T follicular helper cell (primary cell): ENCODE data around the gene BMPR1A.
"Not testable (repeated sequence)": the region's sequence is repeated elsewhere in the genome, so short reads cannot be mapped to it uniquely, and the experiment has no call there.

ENCODE experiments used
- DNase-seq: peaks from one replicate; pipeline ENCODE4 v3.0.0-alpha.2; 2020; ENCODE audit warnings: low read depth

The BMPR1A gene

GRCh38 chr10:86941426-86941825 is 185.0 kb downstream of the BMPR1A start:
- no peak for DNase-seq

- no peak for DNase-seq
Measured at GRCh38 chr10:86941991-86942421, 185.6 kb downstream of the BMPR1A start.

GRCh38 chr10:86942441-86943315 is 186.3 kb downstream of the BMPR1A start:
- no peak for DNase-seq

GRCh38 chr10:86943316-86944030 is 187.1 kb downstream of the BMPR1A start:
- DNase-seq = no peak

DNA sequence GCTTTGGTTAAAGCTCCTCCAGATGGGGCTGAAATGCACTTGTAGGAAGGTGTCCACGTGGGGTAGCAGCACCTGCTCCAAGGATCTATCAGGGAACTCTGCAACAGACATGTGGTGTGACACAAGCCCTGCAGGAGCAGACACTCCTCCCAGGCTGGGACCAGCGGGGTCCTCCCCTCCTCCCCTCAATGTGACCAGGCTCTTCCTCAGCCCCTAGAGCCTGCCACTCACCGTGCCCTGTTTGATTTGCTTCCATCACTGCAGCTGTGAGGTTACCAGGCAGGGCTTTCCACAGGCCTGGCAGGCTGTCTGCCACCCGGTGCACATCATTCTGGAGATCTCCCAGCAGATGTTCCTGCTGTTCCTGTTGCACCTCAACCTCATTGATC is 187.6 kb downstream of the BMPR1A start:
- no peak for DNase-seq

DNA sequence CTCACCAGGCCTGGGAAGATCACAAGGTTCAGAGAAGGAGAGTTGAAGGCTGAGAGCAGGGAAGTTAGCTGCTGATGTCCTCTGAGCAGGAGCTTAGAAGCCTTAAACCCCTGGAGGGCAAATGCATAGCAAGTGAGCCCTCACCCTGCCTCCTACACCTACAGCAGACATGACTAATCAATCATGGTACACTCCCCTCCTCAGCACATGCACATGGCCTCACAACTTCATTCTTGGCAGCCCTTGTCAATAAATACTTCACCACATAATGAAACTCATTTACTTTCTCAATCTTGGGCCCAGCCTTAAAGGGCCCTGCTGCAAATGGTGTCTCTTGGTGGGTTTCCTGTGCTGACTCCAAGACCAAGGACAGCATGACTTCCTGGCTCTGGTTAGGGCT is 188.1 kb downstream of the BMPR1A start:
- DNase-seq = no peak

- DNase-seq = no peak
Measured at GRCh38 chr10:86944907-86945306, 188.5 kb downstream of the BMPR1A start.

DNA sequence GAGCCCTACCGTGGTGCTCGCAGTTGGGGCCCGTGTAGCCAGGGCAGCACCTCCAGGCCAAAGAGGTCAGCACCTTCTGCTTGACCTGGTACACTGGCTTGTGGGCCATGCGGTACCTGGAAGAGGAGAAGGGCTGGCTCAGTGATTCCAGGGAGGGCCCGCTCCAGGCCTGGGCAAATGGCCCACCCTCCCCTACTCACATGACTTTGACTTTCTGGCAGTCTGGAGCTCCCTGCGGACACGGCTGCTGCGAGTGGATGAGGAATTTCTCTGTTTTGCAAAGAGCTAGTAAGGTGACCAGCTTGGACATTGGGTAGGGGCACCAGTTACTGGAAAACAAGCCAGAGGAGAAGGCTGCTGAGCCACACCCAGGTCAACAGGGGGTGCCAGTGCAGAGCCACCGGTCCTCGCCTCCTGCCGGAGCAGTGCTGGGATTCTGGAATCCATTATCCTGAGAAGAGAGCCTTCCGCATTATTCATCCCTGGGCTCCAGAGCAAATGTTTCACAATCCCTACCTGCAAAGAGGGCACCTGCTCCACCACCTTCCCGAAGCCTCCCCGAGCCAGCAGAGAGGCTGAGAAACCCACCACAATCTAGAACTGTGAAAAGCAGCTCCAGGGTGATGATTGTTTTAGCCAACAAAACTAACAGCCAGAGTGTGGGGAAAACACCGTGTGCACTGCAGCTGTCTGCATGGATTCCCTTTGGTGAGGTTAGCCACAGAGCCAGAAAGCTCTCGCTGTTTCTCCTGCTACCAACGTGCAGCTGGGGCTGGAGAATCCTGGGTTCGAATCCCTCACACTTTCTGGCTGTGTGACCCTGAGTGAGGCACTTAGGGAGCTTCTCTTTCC is 189.2 kb downstream of the BMPR1A start:
- DNase-seq = no peak

- no peak for DNase-seq
Measured at GRCh38 chr10:86946213-86947155, 190.1 kb downstream of the BMPR1A start.

DNA sequence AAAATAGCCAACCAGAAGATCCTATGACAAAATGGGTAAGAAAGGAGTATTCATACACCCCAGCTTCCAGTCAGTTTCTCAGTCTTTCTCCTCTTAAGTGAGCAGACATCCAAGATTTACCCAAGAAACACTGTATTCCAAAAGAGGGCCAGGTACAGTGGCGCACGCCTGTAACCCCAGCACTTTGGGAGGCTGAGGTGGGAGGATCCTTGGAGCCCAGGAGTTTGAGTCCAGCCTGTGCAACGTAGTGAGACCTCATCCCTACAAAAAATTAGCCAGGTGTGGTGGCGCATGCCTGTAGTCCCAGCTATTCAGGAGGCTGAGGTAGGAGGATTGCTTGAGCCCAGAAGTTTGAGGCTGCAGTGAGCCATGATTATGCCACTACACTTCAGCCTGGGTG is 191.4 kb downstream of the BMPR1A start:
- DNase-seq = not testable (repeated sequence)

DNA sequence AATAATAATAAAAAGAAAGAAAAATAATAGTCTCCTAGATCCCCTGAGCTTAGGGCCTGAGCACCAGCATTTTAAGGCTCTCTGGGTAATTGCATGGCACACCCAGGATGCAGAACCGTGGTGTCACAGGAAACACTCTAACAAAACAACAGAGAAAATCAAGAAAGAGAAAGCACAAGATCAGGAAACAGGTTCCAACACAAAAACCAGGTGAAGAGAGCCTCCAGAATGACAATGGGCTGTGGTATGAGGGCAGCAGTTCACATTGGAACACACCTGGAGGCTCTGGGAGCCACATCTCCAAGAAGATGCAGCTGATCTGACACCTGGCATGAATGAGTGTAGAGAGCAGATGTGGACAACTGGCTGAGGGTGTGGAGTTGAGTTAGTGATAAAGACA is 193.9 kb downstream of the BMPR1A start:
- no peak for DNase-seq

- DNase-seq = no peak
Measured at GRCh38 chr10:86951184-86951761, 194.9 kb downstream of the BMPR1A start.

DNA sequence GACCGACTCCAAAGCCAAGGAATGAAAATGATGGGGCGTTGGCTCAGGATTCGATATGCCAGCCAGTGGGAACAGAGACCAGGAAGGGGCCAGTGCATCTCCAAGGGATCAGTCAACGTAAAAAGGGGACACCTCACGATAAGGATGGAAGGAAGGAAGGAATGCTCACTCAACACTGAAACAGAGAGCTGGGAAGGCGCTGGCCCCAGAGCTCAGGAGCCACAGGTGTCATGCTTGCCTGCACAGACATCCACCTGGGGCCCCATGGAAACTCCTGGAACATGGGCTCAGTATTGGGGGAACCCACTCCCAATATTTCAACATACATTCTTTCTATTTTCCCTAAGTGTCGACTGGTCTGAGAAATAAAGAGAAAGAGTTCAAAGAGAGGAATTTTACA is 195.7 kb downstream of the BMPR1A start:
- DNase-seq = no peak

GRCh38 chr10:86952697-86953096 is 196.3 kb downstream of the BMPR1A start:
- not testable (repeated sequence) for DNase-seq

DNA sequence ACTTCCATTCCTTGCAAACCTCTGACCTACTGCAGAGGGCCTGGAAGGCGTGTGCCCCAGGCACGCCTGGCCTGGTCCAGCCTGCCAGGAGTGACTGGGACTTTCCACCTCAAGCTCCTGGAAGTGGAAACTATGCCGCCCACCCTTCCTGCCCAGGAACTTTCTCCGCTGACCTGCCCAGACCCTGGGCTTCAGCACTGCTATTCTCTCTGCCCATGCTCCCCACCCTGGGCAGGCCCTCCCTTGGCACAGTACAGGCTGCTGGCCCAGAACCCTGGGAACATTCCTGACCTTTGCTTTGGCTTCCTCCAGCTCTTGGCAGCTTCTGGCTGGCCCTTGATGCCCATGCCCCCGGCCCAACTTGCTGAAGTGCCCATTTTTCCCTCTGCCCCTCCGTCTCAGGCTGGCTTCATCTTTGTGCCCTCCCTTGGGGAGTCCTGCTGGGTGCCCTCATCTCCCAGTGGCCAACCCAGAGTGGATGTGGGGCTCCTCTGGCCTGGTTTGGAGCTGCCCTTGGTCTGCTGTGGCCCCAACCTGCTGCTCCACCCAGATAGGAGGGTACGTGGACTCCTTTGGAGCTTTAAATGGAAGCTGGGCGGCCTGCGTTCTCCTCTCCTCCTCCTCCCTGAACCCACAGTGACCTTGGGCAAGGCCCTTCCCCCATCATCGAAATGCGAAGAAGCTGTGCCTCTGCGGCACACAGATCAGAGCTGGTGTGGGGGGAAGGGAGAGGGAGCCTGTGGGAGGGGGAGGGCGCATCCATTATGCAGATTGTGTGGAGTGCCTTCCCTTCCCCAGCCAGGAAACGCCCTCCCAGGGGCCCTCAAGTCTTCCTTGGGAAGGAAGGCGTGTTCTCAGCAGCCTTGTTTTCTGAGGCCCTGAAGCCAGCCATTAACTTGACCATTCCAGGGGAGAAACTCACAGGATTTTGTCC is 197.6 kb downstream of the BMPR1A start:
- no peak for DNase-seq

DNA sequence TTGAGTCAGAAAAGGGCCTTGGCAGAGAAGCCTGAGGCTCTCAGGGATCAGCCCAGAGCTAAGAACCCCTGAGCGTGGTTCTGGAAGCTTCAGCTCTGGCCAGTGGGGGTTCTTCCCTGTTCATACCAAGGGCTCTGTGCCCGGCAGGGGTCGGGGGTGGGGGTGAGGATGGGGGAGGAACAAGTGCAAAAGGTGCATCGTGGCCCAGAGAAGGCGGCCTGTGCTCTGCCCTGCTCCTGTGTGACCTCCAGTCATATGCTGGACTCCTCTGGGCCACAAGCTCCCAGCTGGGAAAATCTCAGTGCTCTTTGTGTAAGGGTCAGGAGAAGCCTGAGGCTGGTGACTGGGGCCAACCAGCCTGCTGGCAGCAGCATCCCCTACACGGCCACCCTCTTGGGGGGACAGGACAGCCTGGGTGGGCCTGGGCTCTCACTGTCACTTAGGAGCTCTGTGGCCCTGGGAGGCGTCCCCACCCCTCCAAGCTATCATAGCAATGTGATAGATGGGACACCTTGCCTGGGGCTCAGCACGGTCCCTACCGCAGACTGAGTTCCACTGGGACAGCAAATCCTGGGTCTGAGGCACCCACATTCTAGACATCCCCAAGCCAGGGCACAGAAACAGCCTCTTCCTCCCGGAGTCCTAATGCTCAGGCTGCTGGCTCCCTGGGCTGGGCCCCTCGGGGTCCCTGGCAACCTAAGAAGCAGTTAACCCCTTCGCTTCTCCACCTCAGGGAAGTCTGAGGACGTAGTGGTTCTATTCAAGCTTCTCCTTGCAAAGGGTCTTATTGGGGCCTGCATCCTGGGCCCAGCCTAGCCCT is 198.5 kb downstream of the BMPR1A start:
- DNase-seq = no peak

DNA sequence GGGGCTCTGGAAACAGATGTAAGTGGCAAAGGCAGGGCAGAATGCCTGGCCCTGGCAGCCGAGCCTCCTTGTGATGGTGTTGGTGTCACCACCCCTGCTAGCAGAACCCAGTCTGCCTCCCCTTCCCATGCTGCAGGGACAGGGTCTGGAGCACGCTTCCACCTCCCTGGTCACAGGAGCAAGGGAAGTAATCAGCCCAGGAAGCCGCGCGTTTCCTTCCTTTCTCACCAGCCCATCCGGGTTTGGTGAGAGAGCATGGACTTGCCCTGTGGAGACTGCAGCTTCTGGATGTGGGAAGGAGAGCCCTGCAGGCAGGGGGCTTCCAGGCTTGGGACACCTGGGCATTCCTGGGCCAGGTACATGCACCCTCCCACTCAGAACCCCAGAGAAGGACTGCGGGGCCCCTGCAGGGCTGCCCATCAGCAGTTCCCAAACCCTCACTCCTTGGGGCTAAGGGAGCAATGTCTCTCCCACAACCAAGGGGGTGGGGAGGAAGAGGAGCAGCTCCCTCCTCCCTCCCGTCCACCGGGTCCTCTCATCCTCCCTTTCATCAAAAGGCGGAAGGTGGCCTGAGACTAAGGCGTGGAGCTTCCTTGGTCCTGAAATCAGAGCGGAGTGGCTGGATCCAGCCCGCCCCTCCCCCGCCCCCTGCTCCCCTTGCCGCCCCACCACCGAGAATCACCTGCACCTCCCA is 199.2 kb downstream of the BMPR1A start:
- no peak for DNase-seq

DNA sequence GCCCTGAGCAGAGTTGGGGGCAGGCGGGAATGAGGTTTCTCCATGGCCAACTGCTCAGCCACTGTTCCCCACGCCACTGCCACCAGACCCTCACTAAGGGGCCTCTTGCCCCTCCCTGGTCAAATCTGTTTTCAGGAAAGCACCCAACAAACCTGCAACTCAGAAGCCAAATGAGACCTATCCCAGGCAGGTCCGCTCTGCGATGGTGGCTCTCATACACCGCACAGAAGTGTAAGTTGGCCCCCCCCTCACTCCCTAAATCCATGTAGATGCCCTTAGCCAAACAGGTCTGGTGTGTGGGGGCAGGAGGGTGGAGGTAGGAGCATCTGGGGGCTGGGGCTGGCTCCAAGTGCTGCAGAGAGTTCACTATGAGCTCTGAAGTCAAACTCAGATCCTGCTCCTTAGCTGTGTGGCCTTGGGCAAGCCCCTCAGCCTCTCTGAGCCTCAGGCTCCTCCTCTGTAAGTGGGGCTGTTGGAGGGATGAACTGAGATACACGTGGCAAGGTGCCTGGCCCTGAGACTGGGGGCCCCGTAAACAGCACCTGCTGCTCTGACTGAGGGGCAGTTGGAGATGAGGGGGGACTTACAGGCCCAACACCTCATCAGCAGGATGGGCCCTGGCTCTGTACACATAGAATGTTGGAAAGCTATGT is 199.9 kb downstream of the BMPR1A start:
- DNase-seq = no peak
